ENCODE data around the gene MCAT. TPM values are rescaled to one million over a fixed set of nuclear protein-coding genes. Genes with fewer than 3 reads are reported as not detected.

Gene MCAT
- total RNA-seq, 1 experiment from 2014 or later, result 16.3 TPM

GRCh38 chr22:43110444-43110926, 32.7 kb downstream of the MCAT start, which contains the start of gene BIK:
TSS of gene BIK (plus strand) at chr22:43110750. CDS start at chr22:43124023, 13,273 bp downstream.
- ATAC-seq (peak; percentile 78), DNase-seq (ENCODE audit: low read depth, low spot score) (no peak)
- H3K27ac ChIP-seq (ENCODE audit: low read length), result no peak within 1 kb of the TSS
- H3K4me3 ChIP-seq (ENCODE audit: low read depth in 2 of 2, low read length in 2 of 2), result peak within 1 kb of the TSS; percentile 46 to 57
- BruUV-seq (replicated peaks), result no TSS peak
- POLR2A ChIA-PET, result no interaction called here
- TF ChIP-seq CTCF (IDR thresholded peaks at IDR 0.05) (no peak; the same call in 1 of the 2 replicates), SIN3A (IDR thresholded peaks at IDR 0.05; ENCODE audit: borderline replicate concordance, insufficient read depth, low read depth, low read length) (no peak), POLR2AphosphoS5 (IDR thresholded peaks at IDR 0.05; ENCODE audit: low read depth, low read length) (no peak), TCF7L2 (IDR thresholded peaks at IDR 0.05; ENCODE audit: low read depth, low read length) (no peak), REST (IDR thresholded peaks at IDR 0.05; ENCODE audit: insufficient read depth in 1 of 2, low read depth in 2 of 2, low read length in 1 of 2) (no peak)
- H3K36me3 ChIP-seq (ENCODE audit: control insufficient read depth, insufficient read depth, low read length), result no peaks in the 10 kb centered on the region
- intact Hi-C loops (cut with micrococcal nuclease; ENCODE audit: unreplicated experiment), result no loop called here
- CTCF ChIA-PET, result no interaction called here
- H3K27me3 ChIP-seq (ENCODE audit: control insufficient read depth, insufficient read depth, low read length), result peaks cover 2% of the 10 kb centered on the region; the same call in 1 of the 2 replicates
- no peaks in the 10 kb centered on the region for H3K4me1 ChIP-seq (ENCODE audit: control insufficient read depth, insufficient read depth, low read length)
- no peaks in the 10 kb centered on the region for H3K9me3 ChIP-seq (ENCODE audit: control insufficient read depth, insufficient read depth, low read depth, low read length)
- in situ Hi-C loops (cut with HindIII; ENCODE audit: low pct_unique_long_range_greater_than_20kb, low sequenced_read_pairs), result no loop called here

GRCh38 chr22:43109921-43110443, 33.2 kb downstream of the MCAT start:
- intact Hi-C loops (cut with micrococcal nuclease; ENCODE audit: unreplicated experiment) (no loop called here), in situ Hi-C loops (cut with HindIII; ENCODE audit: low pct_unique_long_range_greater_than_20kb, low sequenced_read_pairs) (no loop called here)
- ChIA-PET CTCF (no interaction called here), POLR2A (no interaction called here)
- DNase-seq (ENCODE audit: low read depth, low spot score), result no peak
- no TSS peak for BruUV-seq (replicated peaks)
- peak; percentile 43 for ATAC-seq
- H3K4me1 ChIP-seq (ENCODE audit: control insufficient read depth, insufficient read depth, low read length), result no peaks in the 10 kb centered on the region
- TF ChIP-seq POLR2AphosphoS5 (IDR thresholded peaks at IDR 0.05; ENCODE audit: low read depth, low read length), result no peak
- no peak for TF ChIP-seq REST (IDR thresholded peaks at IDR 0.05; ENCODE audit: insufficient read depth in 1 of 2, low read depth in 2 of 2, low read length in 1 of 2)
- TF ChIP-seq TCF7L2 (IDR thresholded peaks at IDR 0.05; ENCODE audit: low read depth, low read length), result no peak
- no peak for TF ChIP-seq SIN3A (IDR thresholded peaks at IDR 0.05; ENCODE audit: borderline replicate concordance, insufficient read depth, low read depth, low read length)
- TF ChIP-seq CTCF (IDR thresholded peaks at IDR 0.05), result no peak
- no peaks in the 10 kb centered on the region for H3K36me3 ChIP-seq (ENCODE audit: control insufficient read depth, insufficient read depth, low read length)
- peak overlapping the region; percentile 46 to 57 for H3K4me3 ChIP-seq (ENCODE audit: low read depth in 2 of 2, low read length in 2 of 2)
- no peaks in the 10 kb centered on the region for H3K9me3 ChIP-seq (ENCODE audit: control insufficient read depth, insufficient read depth, low read depth, low read length)
- no peak overlapping the region for H3K27ac ChIP-seq (ENCODE audit: low read length)
- peaks cover 2% of the 10 kb centered on the region; the same call in 1 of the 2 replicates for H3K27me3 ChIP-seq (ENCODE audit: control insufficient read depth, insufficient read depth, low read length)
